GM12874 (cell line): ENCODE measurements around the gene ITPK1.

Experiments
- CTCF ChIP-seq: IDR thresholded peaks from 2 replicates; pipeline ENCODE4 v1.5.1; 2011; ENCODE audit warnings: low read depth, mild to moderate bottlenecking, control low read depth, low read length, moderate library complexity; ENCODE audit not compliant: insufficient read depth

The ITPK1 gene

DNA sequence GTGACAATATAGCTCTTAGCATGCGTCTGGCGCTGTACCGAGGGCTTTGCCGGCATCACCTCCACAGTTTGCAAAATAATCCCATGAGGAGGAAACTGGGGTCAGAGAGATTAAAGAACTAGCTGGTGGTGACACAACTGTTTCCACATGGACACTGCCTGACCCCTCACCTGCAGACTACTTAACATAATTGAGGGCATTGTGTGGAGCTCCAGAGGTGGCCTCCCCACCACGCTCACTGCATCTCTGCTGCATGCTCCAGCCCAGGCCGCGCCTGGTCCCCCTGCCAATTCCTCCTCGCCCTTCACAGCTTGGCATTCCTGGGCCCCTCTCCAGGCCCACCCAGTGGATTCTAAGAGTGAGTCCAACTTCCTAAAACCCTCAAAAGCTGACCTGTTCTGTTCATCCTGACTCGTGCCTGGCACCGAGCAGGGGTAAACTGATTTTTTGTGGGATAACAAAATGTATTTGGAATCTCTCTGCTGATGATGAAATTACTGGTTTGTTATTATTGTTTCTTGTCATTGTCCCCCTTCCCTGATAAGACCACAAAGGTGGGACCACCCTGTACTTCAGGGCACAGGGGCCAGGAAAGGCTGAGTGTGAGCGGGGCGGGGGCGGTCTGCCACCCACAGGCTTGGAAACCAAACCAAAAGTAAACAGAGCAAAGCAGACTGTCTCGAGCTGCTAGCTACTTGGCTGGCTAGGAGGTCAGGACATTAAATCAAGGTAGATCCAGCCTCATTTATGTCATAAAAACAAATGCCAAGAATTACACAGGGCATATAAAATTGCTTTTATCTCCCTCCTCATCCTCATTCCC, 152.2 kb downstream of the ITPK1 start:
- no peak for TF ChIP-seq CTCF

DNA sequence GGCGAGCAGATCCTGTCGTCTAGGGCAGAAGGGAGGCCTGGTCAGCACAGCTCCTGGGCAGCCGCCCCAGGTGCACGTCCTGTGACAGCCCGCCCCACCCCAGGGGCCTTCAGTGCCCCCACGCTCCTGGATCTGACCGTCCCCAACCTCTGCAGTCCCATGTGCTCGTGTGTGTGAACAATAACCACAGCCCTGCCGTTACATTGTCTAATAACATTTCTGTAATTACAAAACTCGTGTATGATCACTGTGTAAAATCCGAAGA, 153.0 kb downstream of the ITPK1 start:
- no peak for TF ChIP-seq CTCF

DNA sequence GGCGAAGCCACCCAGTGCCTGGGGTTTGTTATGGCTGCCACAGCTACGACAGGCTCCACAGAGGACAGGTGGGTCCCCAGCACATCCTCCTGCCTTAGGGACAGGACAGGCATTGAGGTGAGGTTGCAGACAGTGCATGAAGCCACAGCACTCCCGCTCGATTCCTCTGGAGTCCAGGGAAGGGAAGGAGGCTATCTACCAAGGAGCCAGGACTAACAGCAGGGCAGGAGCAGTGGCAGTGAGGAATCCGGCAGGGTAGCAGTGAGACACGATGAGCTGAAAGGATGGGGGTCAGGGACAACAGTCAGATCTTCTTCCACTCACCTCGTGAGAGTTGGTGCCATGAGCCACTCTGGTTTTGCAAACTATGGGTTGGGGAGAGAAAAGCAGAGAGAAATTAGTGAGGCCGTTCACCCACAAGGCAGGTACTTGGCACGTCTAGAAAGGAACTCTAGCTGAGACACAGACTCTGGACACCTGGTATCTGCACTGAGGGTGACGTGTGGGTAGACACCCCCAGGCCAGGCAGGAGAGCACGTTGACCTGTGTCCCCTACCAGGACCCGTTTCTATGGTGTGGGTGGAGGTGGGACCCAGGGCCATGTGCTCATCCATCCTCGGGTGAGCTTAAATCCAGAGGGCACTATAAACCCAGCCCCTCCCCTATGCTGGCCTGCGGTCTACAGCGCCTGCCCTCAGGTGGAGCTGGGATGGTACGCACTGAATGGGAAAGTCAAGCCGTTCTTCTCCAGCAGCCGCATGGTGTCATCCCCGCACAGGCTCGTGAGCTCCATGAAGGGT, 153.5 kb downstream of the ITPK1 start:
- TF ChIP-seq CTCF = no peak

DNA sequence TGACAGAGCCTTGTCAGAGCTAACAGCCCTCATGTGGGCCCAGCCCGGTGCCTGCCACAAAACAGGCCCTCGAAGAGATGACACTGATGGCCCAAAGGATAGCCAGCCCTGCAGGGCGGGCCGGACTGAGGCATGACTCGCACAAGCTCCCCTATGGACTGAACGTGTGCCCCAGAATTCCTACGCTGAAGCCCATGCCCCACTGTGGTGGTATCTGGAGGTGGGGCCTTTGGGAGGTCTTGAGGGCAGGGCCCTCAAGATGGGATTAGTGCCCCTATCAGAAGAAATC, 154.2 kb downstream of the ITPK1 start:
- no peak for TF ChIP-seq CTCF

DNA sequence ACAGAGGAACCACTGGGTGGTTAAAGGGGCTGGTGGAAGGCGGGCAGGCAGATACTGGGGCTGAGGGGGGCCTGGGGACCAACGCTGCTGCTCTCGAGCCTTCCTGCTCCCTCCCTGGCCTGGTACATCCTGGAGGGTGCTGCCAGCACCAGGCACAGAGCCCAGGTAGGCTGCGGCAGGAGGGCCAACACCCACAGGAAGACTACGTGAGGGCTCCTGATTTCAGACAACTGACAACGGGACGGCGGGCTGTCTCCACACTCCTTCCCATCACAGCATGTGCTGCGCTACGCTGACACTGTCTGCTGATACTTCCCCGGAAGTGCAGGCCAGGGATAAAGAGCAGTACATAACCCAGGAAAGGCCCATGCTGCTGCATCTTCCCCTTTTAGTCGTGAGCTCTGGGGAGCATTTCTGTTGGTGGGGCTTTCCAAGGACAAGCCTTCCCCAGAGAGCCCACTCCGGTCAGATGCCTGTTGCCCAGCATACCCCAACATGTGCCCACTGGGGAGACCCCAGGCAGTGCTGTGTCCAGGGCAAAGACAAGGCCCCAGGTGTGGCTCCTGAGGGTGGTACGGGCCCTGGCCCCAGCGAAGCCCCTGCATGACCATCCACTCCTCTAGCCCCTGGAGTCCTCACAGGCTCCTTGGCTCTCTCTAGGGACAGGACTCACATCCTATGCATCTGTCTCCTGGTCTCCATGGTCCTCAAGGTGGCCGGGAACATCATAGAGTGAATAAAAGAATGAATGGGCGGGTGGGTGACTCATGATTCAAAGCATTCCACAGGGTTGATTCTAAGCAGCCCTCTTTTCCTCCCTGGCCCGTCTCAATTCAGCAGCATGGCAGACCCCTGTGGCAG, 154.8 kb downstream of the ITPK1 start:
- TF ChIP-seq CTCF = no peak

- no peak for TF ChIP-seq CTCF
Observed at GRCh38 chr14:92959761-92960680, 155.7 kb downstream of the ITPK1 start.
